Stimulated activated naive B cell treated with anti-CD40 and anti-IgM and Interleukin-4, amounts not matched to agents 10 μg/mL and 1 μg/mL and 100 μg/mL, for 72 hours (primary cell): Measurements from ENCODE around the gene CLNK.
"Not testable (repeated sequence)": the region's sequence is repeated elsewhere in the genome, so short reads cannot be mapped to it uniquely, and the experiment has no call there.

Source experiments
- ATAC-seq, 2 donors: fragments of 150-1000 bp; cut with Tn5 transposase; replicated peaks; 2 replicates each; pipeline ENCODE4 v1.10.0; 2021; ENCODE audit warnings: moderate library complexity in 1 of 2
- DNase-seq: peaks from one replicate; pipeline ENCODE4 v3.0.0; 2021
- H3K27ac Mint-ChIP-seq: one replicate; pipeline ENCODE4 v1.8.0; 2022; ENCODE audit warnings: mild to moderate bottlenecking, mixed read lengths
- H3K27me3 Mint-ChIP-seq, 2 donors: one replicate each; pipeline ENCODE4 v1.8.0; 2022; ENCODE audit warnings: mixed read lengths in 2 of 2
- H3K36me3 Mint-ChIP-seq, 2 donors: one replicate each; pipeline ENCODE4 v1.8.0; 2022; ENCODE audit warnings: mixed read lengths in 2 of 2, mild to moderate bottlenecking in 1 of 2
- H3K4me1 Mint-ChIP-seq, 2 donors: one replicate each; pipeline ENCODE4 v1.8.0; 2022; ENCODE audit warnings: mixed read lengths in 2 of 2, mild to moderate bottlenecking in 1 of 2
- H3K4me3 Mint-ChIP-seq, 2 donors: one replicate each; pipeline ENCODE4 v1.8.0; 2022; ENCODE audit warnings: mild to moderate bottlenecking in 2 of 2, mixed read lengths in 2 of 2, moderate library complexity in 1 of 2
- H3K9me3 Mint-ChIP-seq, 2 donors: one replicate each; pipeline ENCODE4 v1.8.0; 2022; ENCODE audit warnings: mixed read lengths in 2 of 2, mild to moderate bottlenecking in 1 of 2

Gene CLNK

GRCh38 chr4:10639100-10639499, 45.5 kb downstream of the CLNK start:
- ATAC-seq (no peak), DNase-seq (no peak)
- H3K4me3 Mint-ChIP-seq = no peak overlapping the region
- H3K27ac Mint-ChIP-seq = no peak overlapping the region
- peaks cover 10 to 12% of the 10 kb centered on the region in 2 donors for H3K9me3 Mint-ChIP-seq
- H3K4me1 Mint-ChIP-seq = peaks cover 0 to 15% of the 10 kb centered on the region in 2 donors
- peaks cover 0 to 5% of the 10 kb centered on the region in 2 donors for H3K27me3 Mint-ChIP-seq
- H3K36me3 Mint-ChIP-seq = peaks cover 12 to 14% of the 10 kb centered on the region in 2 donors

- no peak overlapping the region for H3K4me3 Mint-ChIP-seq
- ATAC-seq (no peak), DNase-seq (no peak)
- H3K27me3 Mint-ChIP-seq = no peaks in the 10 kb centered on the region
- no peaks in the 10 kb centered on the region for H3K4me1 Mint-ChIP-seq
- H3K9me3 Mint-ChIP-seq = no peaks in the 10 kb centered on the region
- H3K27ac Mint-ChIP-seq = no peak overlapping the region
- peaks cover 2 to 4% of the 10 kb centered on the region in 2 donors for H3K36me3 Mint-ChIP-seq
Measured at GRCh38 chr4:10635091-10635490, 49.5 kb downstream of the CLNK start.

GRCh38 chr4:10629394-10629793, 55.2 kb downstream of the CLNK start:
- Mint-ChIP-seq H3K36me3 (peaks cover 2 to 4% of the 10 kb centered on the region in 2 donors), H3K4me3 (no peak overlapping the region), H3K9me3 (no peaks in the 10 kb centered on the region), H3K27me3 (no peaks in the 10 kb centered on the region), H3K27ac (no peak overlapping the region), H3K4me1 (peaks cover 6 to 35% of the 10 kb centered on the region in 2 donors)
- ATAC-seq (peak in 1 of 2 donors; percentile 41), DNase-seq (no peak)

GRCh38 chr4:10625131-10625530, 59.4 kb downstream of the CLNK start:
- no peaks in the 10 kb centered on the region for H3K9me3 Mint-ChIP-seq
- H3K4me3 Mint-ChIP-seq = no peak overlapping the region
- DNase-seq = no peak
- H3K27ac Mint-ChIP-seq = no peak overlapping the region
- peaks cover 11 to 35% of the 10 kb centered on the region in 2 donors for H3K4me1 Mint-ChIP-seq
- no peak for ATAC-seq
- no peaks in the 10 kb centered on the region for H3K27me3 Mint-ChIP-seq
- no peaks in the 10 kb centered on the region for H3K36me3 Mint-ChIP-seq

GRCh38 chr4:10623862-10624261, 60.7 kb downstream of the CLNK start:
- Mint-ChIP-seq H3K4me3 (no peak overlapping the region), H3K36me3 (peaks cover 0 to 2% of the 10 kb centered on the region in 2 donors), H3K27me3 (no peaks in the 10 kb centered on the region), H3K4me1 (peaks cover 15 to 36% of the 10 kb centered on the region in 2 donors), H3K27ac (no peak overlapping the region), H3K9me3 (no peaks in the 10 kb centered on the region)
- DNase-seq (no peak), ATAC-seq (no peak)

GRCh38 chr4:10623241-10623640, 61.3 kb downstream of the CLNK start:
- no peaks in the 10 kb centered on the region for H3K27me3 Mint-ChIP-seq
- ATAC-seq (no peak), DNase-seq (no peak)
- no peak overlapping the region for H3K4me3 Mint-ChIP-seq
- peaks cover 15 to 36% of the 10 kb centered on the region in 2 donors for H3K4me1 Mint-ChIP-seq
- H3K36me3 Mint-ChIP-seq = peaks cover 2 to 3% of the 10 kb centered on the region in 2 donors
- no peak overlapping the region for H3K27ac Mint-ChIP-seq
- no peaks in the 10 kb centered on the region for H3K9me3 Mint-ChIP-seq

GRCh38 chr4:10622728-10623127, 61.8 kb downstream of the CLNK start:
- no peaks in the 10 kb centered on the region for H3K9me3 Mint-ChIP-seq
- no peak overlapping the region for H3K4me3 Mint-ChIP-seq

GRCh38 chr4:10620935-10621488, 63.6 kb downstream of the CLNK start:
- Mint-ChIP-seq H3K4me1 (peaks cover 15 to 20% of the 10 kb centered on the region in 2 donors), H3K4me3 (no peak overlapping the region), H3K27me3 (no peaks in the 10 kb centered on the region), H3K27ac (no peak overlapping the region), H3K9me3 (no peaks in the 10 kb centered on the region), H3K36me3 (peaks cover 2 to 8% of the 10 kb centered on the region in 2 donors)
- ATAC-seq = no peak
- no peak for DNase-seq

More at GRCh38 chr4:10622728-10623127, 61.8 kb downstream of the CLNK start:
- ATAC-seq = peak; percentile 62 to 73
- peaks cover 15 to 31% of the 10 kb centered on the region in 2 donors for H3K4me1 Mint-ChIP-seq
- H3K27ac Mint-ChIP-seq = no peak overlapping the region
- peaks cover 2 to 8% of the 10 kb centered on the region in 2 donors for H3K36me3 Mint-ChIP-seq
- no peaks in the 10 kb centered on the region for H3K27me3 Mint-ChIP-seq
- DNase-seq = no peak

- Mint-ChIP-seq H3K4me3 (no peak overlapping the region), H3K36me3 (peaks cover 5 to 8% of the 10 kb centered on the region in 2 donors), H3K4me1 (peaks cover 9 to 12% of the 10 kb centered on the region in 2 donors), H3K9me3 (no peaks in the 10 kb centered on the region), H3K27me3 (no peaks in the 10 kb centered on the region), H3K27ac (no peak overlapping the region)
- no peak for ATAC-seq
- no peak for DNase-seq
Measured at GRCh38 chr4:10619855-10620254, 64.7 kb downstream of the CLNK start.

GRCh38 chr4:10619220-10619619, 65.3 kb downstream of the CLNK start:
- peaks cover 9 to 12% of the 10 kb centered on the region in 2 donors for H3K4me1 Mint-ChIP-seq
- H3K36me3 Mint-ChIP-seq = peaks cover 7 to 8% of the 10 kb centered on the region in 2 donors
- no peak overlapping the region for H3K27ac Mint-ChIP-seq
- H3K9me3 Mint-ChIP-seq = no peaks in the 10 kb centered on the region
- no peak overlapping the region for H3K4me3 Mint-ChIP-seq
- H3K27me3 Mint-ChIP-seq = no peaks in the 10 kb centered on the region
- no peak for ATAC-seq
- DNase-seq = no peak

GRCh38 chr4:10614926-10615325, 69.6 kb downstream of the CLNK start:
- Mint-ChIP-seq H3K4me1 (peaks cover 3 to 12% of the 10 kb centered on the region in 2 donors), H3K36me3 (peaks cover 8 to 11% of the 10 kb centered on the region in 2 donors)
- not testable (repeated sequence) for H3K27me3 Mint-ChIP-seq, ATAC-seq, DNase-seq, H3K27ac Mint-ChIP-seq, H3K9me3 Mint-ChIP-seq, H3K4me3 Mint-ChIP-seq

GRCh38 chr4:10613926-10614478, 70.6 kb downstream of the CLNK start:
- H3K27me3 Mint-ChIP-seq = no peaks in the 10 kb centered on the region
- peaks cover 2 to 5% of the 10 kb centered on the region in 2 donors for H3K4me1 Mint-ChIP-seq
- H3K27ac Mint-ChIP-seq = no peak overlapping the region
- no peak overlapping the region for H3K4me3 Mint-ChIP-seq
- H3K36me3 Mint-ChIP-seq = peaks cover 6 to 11% of the 10 kb centered on the region in 2 donors
- DNase-seq (no peak), ATAC-seq (no peak)
- H3K9me3 Mint-ChIP-seq = no peaks in the 10 kb centered on the region

- ATAC-seq = no peak
- H3K27ac Mint-ChIP-seq = no peak overlapping the region
- DNase-seq = no peak
- H3K4me3 Mint-ChIP-seq = no peak overlapping the region
- H3K36me3 Mint-ChIP-seq = peaks cover 3 to 6% of the 10 kb centered on the region in 2 donors
- H3K9me3 Mint-ChIP-seq = no peaks in the 10 kb centered on the region
- peaks cover 0 to 2% of the 10 kb centered on the region in 2 donors for H3K4me1 Mint-ChIP-seq
- H3K27me3 Mint-ChIP-seq = no peaks in the 10 kb centered on the region
Measured at GRCh38 chr4:10612476-10612875, 72.1 kb downstream of the CLNK start.

GRCh38 chr4:10611673-10612072, 72.9 kb downstream of the CLNK start:
- DNase-seq (no peak), ATAC-seq (no peak)
- Mint-ChIP-seq H3K4me1 (peaks cover 0 to 2% of the 10 kb centered on the region in 2 donors), H3K36me3 (peaks cover 3 to 6% of the 10 kb centered on the region in 2 donors), H3K27ac (no peak overlapping the region), H3K27me3 (no peaks in the 10 kb centered on the region), H3K4me3 (no peak overlapping the region), H3K9me3 (no peaks in the 10 kb centered on the region)

GRCh38 chr4:10608501-10609219, 75.9 kb downstream of the CLNK start:
- ATAC-seq (no peak), DNase-seq (no peak)
- Mint-ChIP-seq H3K27ac (no peak overlapping the region), H3K27me3 (no peaks in the 10 kb centered on the region), H3K9me3 (no peaks in the 10 kb centered on the region), H3K4me1 (peaks cover 0 to 2% of the 10 kb centered on the region in 2 donors), H3K4me3 (no peak overlapping the region), H3K36me3 (peaks cover 0 to 3% of the 10 kb centered on the region in 2 donors)
